GM18498 (cell line): ENCODE data around the gene PARS2.
"Not testable (repeated sequence)": the region's sequence is repeated elsewhere in the genome, so short reads cannot be mapped to it uniquely, and the experiment has no call there.

ENCODE experiments used
- ATAC-seq: cut with Tn5 transposase; IDR thresholded peaks from one replicate; pipeline ENCODE4 v1.9.1; 2021; ENCODE audit warnings: mild to moderate bottlenecking, moderate library complexity; ENCODE audit not compliant: unreplicated experiment

The PARS2 gene

GRCh38 chr1:54775828-54776721 is 11.8 kb upstream of the PARS2 start:
- ATAC-seq = not testable (repeated sequence)

GRCh38 chr1:54774820-54775498 is 10.6 kb upstream of the PARS2 start:
- ATAC-seq = no peak

GRCh38 chr1:54772951-54773350 is 8.6 kb upstream of the PARS2 start:
- ATAC-seq = no peak

- no peak for ATAC-seq
Observed at GRCh38 chr1:54768093-54768492, 3.8 kb upstream of the PARS2 start.

GRCh38 chr1:54767526-54767925 is 3.2 kb upstream of the PARS2 start:
- no peak for ATAC-seq

- no peak for ATAC-seq
Observed at GRCh38 chr1:54766726-54767125, 2.4 kb upstream of the PARS2 start.

GRCh38 chr1:54764922-54765561 is 719 bp upstream of the PARS2 start:
- peak; percentile 18 for ATAC-seq

- ATAC-seq = no peak
Observed at GRCh38 chr1:54763816-54764132, 549 bp downstream of the PARS2 start.

GRCh38 chr1:54758678-54759348 is 5.5 kb downstream of the PARS2 start:
- no peak for ATAC-seq

GRCh38 chr1:54757833-54758232 is 6.5 kb downstream of the PARS2 start:
- no peak for ATAC-seq

- ATAC-seq = no peak
Observed at GRCh38 chr1:54754486-54755285, 9.6 kb downstream of the PARS2 start.

GRCh38 chr1:54754045-54754444 is 10.3 kb downstream of the PARS2 start:
- ATAC-seq = no peak

- ATAC-seq = no peak
Observed at GRCh38 chr1:54751426-54751825, 12.9 kb downstream of the PARS2 start.

- no peak for ATAC-seq
Observed at GRCh38 chr1:54750596-54750995, 13.7 kb downstream of the PARS2 start.

- ATAC-seq = no peak
Observed at GRCh38 chr1:54748094-54748835, 16.1 kb downstream of the PARS2 start.

- no peak for ATAC-seq
Observed at GRCh38 chr1:54745864-54746263, 18.5 kb downstream of the PARS2 start.

- no peak for ATAC-seq
Observed at GRCh38 chr1:54745274-54745673, 19.0 kb downstream of the PARS2 start.

GRCh38 chr1:54744696-54745095 is 19.6 kb downstream of the PARS2 start:
- no peak for ATAC-seq

GRCh38 chr1:54743416-54744226 is 20.7 kb downstream of the PARS2 start:
- no peak for ATAC-seq
